ENCODE data around the gene NANOS3. TPM values are rescaled to one million over a fixed set of nuclear protein-coding genes. Genes with fewer than 3 reads are reported as not detected.

Gene NANOS3
- total and polyA plus RNA-seq, 9 of the 15 experiments (the other 6 are each of a cell fraction or from before 2014, with no cell fraction given): not detected

- no peak for TF ChIP-seq E2F6 (IDR thresholded peaks at IDR 0.05; ENCODE audit: borderline replicate concordance in 1 of 2, extremely low read depth in 1 of 2, insufficient read depth in 1 of 2, insufficient read length in 1 of 2, low read depth in 1 of 2, low read length in 1 of 2, poor library complexity in 1 of 2, severe bottlenecking in 1 of 2)
- no peak for TF ChIP-seq FOS (IDR thresholded peaks at IDR 0.05; ENCODE audit: extremely low read depth, insufficient read length)
- no peak for TF ChIP-seq CBX5 (IDR thresholded peaks at IDR 0.05; ENCODE audit: borderline replicate concordance, low read depth)
- TF ChIP-seq ZNF133 (CRISPR knock-in tag; IDR thresholded peaks at IDR 0.05): no peak
- 0 out of 2 replicates have a peak, but pooled peaks have one; percentile 30 for TF ChIP-seq CREM (IDR thresholded peaks at IDR 0.05; ENCODE audit: low read depth)
- TF ChIP-seq ZMIZ1 (IDR thresholded peaks at IDR 0.05; ENCODE audit: low read depth in 2 of 2, low read length in 2 of 2): no peak
- TF ChIP-seq EHMT2 (IDR thresholded peaks at IDR 0.05): no peak
- no peak for TF ChIP-seq MEF2A (IDR thresholded peaks at IDR 0.05; ENCODE audit: control insufficient read depth, low read depth, low read length)
- no peak for TF ChIP-seq TAF15 (IDR thresholded peaks at IDR 0.05; ENCODE audit: low read depth, low read length)
- TF ChIP-seq TAF7 (tag; IDR thresholded peaks at IDR 0.05): no peak
- no peak for TF ChIP-seq E2F4 (CRISPR knock-in tag; IDR thresholded peaks at IDR 0.05; ENCODE audit: low read depth)
- TF ChIP-seq ELF2 (CRISPR knock-in tag; IDR thresholded peaks at IDR 0.05): no peak
- no peak for TF ChIP-seq ZNF280A (IDR thresholded peaks at IDR 0.05; ENCODE audit: low read depth, partially characterized antibody)
- TF ChIP-seq BCOR (IDR thresholded peaks at IDR 0.05): no peak
- TF ChIP-seq FOXK2 (conservative IDR thresholded peaks at IDR 0.05 in 1 of 2, IDR thresholded peaks at IDR 0.05 in 1 of 2; ENCODE audit: low read depth in 2 of 2): no peak
- TF ChIP-seq PHF21A (IDR thresholded peaks at IDR 0.05; ENCODE audit: borderline replicate concordance, low read depth): no peak
- peak; percentile 26; the same call in 1 of the 2 replicates for TF ChIP-seq RB1 (IDR thresholded peaks at IDR 0.05; ENCODE audit: low read depth)
- no peak for TF ChIP-seq KDM4B (IDR thresholded peaks at IDR 0.05; ENCODE audit: borderline replicate concordance in 2 of 2, low read depth in 1 of 2)
- no peak for TF ChIP-seq MCM3 (IDR thresholded peaks at IDR 0.05)
- TF ChIP-seq ZC3H4 (CRISPR knock-in tag; IDR thresholded peaks at IDR 0.05; ENCODE audit: borderline replicate concordance): no peak
- TF ChIP-seq ZZZ3 (IDR thresholded peaks at IDR 0.05): no peak
- TF ChIP-seq RFX1 (IDR thresholded peaks at IDR 0.05): no peak
Observed at GRCh38 chr19:13872695-13873389, 4.1 kb upstream of the NANOS3 start (continued).
